ENCODE measurements around the gene WWP2.
"Not testable (repeated sequence)": the region's sequence is repeated elsewhere in the genome, so short reads cannot be mapped to it uniquely, and the experiment has no call there.

Gene WWP2

GRCh38 chr16:69822174-69822935, 60.2 kb downstream of the WWP2 start:
- Histone ChIP-seq H3K9ac (ENCODE audit: low read length) (no peak overlapping the region), H3K36me3 (ENCODE audit: control insufficient read depth, insufficient read depth, low read length) (no peaks in the 10 kb centered on the region), H2BK120ac (ENCODE audit: low read depth, low read length) (no peak overlapping the region), H3K4ac (ENCODE audit: low read depth, low read length) (no peak overlapping the region), H2BK15ac (replicated peaks; ENCODE audit: low read depth) (no peak overlapping the region), H3K4me1 (ENCODE audit: control insufficient read depth, low read depth, low read length) (no peaks in the 10 kb centered on the region), H4K8ac (ENCODE audit: low read depth, low read length) (no peak overlapping the region), H3K27ac (ENCODE audit: low read depth, low read length) (no peak overlapping the region), H3K23ac (ENCODE audit: low read length) (no peak overlapping the region), H2BK5ac (ENCODE audit: low read length) (no peak overlapping the region), H4K5ac (ENCODE audit: low read length) (no peak overlapping the region), H3K56ac (ENCODE audit: low read length) (no peak overlapping the region), H3K4me2 (ENCODE audit: low read length) (no peak overlapping the region), H3K79me2 (ENCODE audit: control insufficient read depth, insufficient read depth, low read length) (no peaks in the 10 kb centered on the region), H3K79me1 (ENCODE audit: low read length) (no peaks in the 10 kb centered on the region), H3K27me3 (ENCODE audit: insufficient read depth, low read length, poor library complexity) (no peaks in the 10 kb centered on the region), H2AK5ac (ENCODE audit: low read length) (no peak overlapping the region), H3K4me3 (ENCODE audit: low read length) (no peak overlapping the region), H3K18ac (ENCODE audit: low read length) (no peak overlapping the region)
- DNase-seq = no peak
- no CpG with 5 or more reads among the region's 11 CpGs for WGBS (ENCODE audit: extremely low coverage, insufficient coverage, low lambda C conversion rate)

- Histone ChIP-seq H2BK5ac (ENCODE audit: low read length) (no peak overlapping the region), H3K79me1 (ENCODE audit: low read length) (no peaks in the 10 kb centered on the region), H3K4ac (ENCODE audit: low read depth, low read length) (no peak overlapping the region), H3K27ac (ENCODE audit: low read depth, low read length) (no peak overlapping the region), H3K18ac (ENCODE audit: low read length) (no peak overlapping the region), H3K27me3 (ENCODE audit: insufficient read depth, low read length, poor library complexity) (no peaks in the 10 kb centered on the region), H3K56ac (ENCODE audit: low read length) (no peak overlapping the region), H3K23ac (ENCODE audit: low read length) (no peak overlapping the region), H3K4me2 (ENCODE audit: low read length) (no peak overlapping the region), H2BK120ac (ENCODE audit: low read depth, low read length) (no peak overlapping the region), H3K36me3 (ENCODE audit: control insufficient read depth, insufficient read depth, low read length) (no peaks in the 10 kb centered on the region), H4K8ac (ENCODE audit: low read depth, low read length) (no peak overlapping the region), H3K4me1 (ENCODE audit: control insufficient read depth, low read depth, low read length) (no peaks in the 10 kb centered on the region), H4K5ac (ENCODE audit: low read length) (no peak overlapping the region), H3K79me2 (ENCODE audit: control insufficient read depth, insufficient read depth, low read length) (no peaks in the 10 kb centered on the region), H2AK5ac (ENCODE audit: low read length) (no peak overlapping the region), H2BK15ac (replicated peaks; ENCODE audit: low read depth) (no peak overlapping the region), H3K4me3 (ENCODE audit: low read length) (no peak overlapping the region), H3K9ac (ENCODE audit: low read length) (no peak overlapping the region)
- no CpG with 5 or more reads among the region's 10 CpGs for WGBS (ENCODE audit: extremely low coverage, insufficient coverage, low lambda C conversion rate)
- no peak for DNase-seq
These were observed 61.9 kb downstream of the WWP2 start for GRCh38 chr16:69823831-69824563.

GRCh38 chr16:69824564-69825142, 62.5 kb downstream of the WWP2 start:
- not testable (repeated sequence) for DNase-seq; H2AK5ac ChIP-seq (ENCODE audit: low read length); H3K9ac ChIP-seq (ENCODE audit: low read length); H3K4me3 ChIP-seq (ENCODE audit: low read length); H3K79me2 ChIP-seq (ENCODE audit: control insufficient read depth, insufficient read depth, low read length); H3K4me1 ChIP-seq (ENCODE audit: control insufficient read depth, low read depth, low read length); H2BK15ac ChIP-seq (replicated peaks; ENCODE audit: low read depth); H3K27me3 ChIP-seq (ENCODE audit: insufficient read depth, low read length, poor library complexity); H3K23ac ChIP-seq (ENCODE audit: low read length); H3K4me2 ChIP-seq (ENCODE audit: low read length); H3K79me1 ChIP-seq (ENCODE audit: low read length); H3K18ac ChIP-seq (ENCODE audit: low read length); H3K56ac ChIP-seq (ENCODE audit: low read length); H2BK120ac ChIP-seq (ENCODE audit: low read depth, low read length); H3K4ac ChIP-seq (ENCODE audit: low read depth, low read length); H3K27ac ChIP-seq (ENCODE audit: low read depth, low read length); H4K5ac ChIP-seq (ENCODE audit: low read length); H4K8ac ChIP-seq (ENCODE audit: low read depth, low read length); H3K36me3 ChIP-seq (ENCODE audit: control insufficient read depth, insufficient read depth, low read length); H2BK5ac ChIP-seq (ENCODE audit: low read length)
- no CpG with 5 or more reads among the region's 4 CpGs for WGBS (ENCODE audit: extremely low coverage, insufficient coverage, low lambda C conversion rate)

GRCh38 chr16:69827524-69827923, 65.4 kb downstream of the WWP2 start:
- Histone ChIP-seq H2BK120ac (ENCODE audit: low read depth, low read length) (no peak overlapping the region), H3K18ac (ENCODE audit: low read length) (no peak overlapping the region), H3K27ac (ENCODE audit: low read depth, low read length) (no peak overlapping the region), H2BK15ac (replicated peaks; ENCODE audit: low read depth) (no peak overlapping the region), H3K4ac (ENCODE audit: low read depth, low read length) (no peak overlapping the region), H2AK5ac (ENCODE audit: low read length) (no peak overlapping the region), H4K5ac (ENCODE audit: low read length) (no peak overlapping the region), H4K8ac (ENCODE audit: low read depth, low read length) (no peak overlapping the region), H3K36me3 (ENCODE audit: control insufficient read depth, insufficient read depth, low read length) (no peaks in the 10 kb centered on the region), H3K27me3 (ENCODE audit: insufficient read depth, low read length, poor library complexity) (no peaks in the 10 kb centered on the region), H3K4me2 (ENCODE audit: low read length) (no peak overlapping the region), H3K56ac (ENCODE audit: low read length) (no peak overlapping the region), H3K4me3 (ENCODE audit: low read length) (no peak overlapping the region), H3K23ac (ENCODE audit: low read length) (no peak overlapping the region), H3K9ac (ENCODE audit: low read length) (no peak overlapping the region), H2BK5ac (ENCODE audit: low read length) (no peak overlapping the region), H3K79me1 (ENCODE audit: low read length) (no peaks in the 10 kb centered on the region), H3K4me1 (ENCODE audit: control insufficient read depth, low read depth, low read length) (no peaks in the 10 kb centered on the region), H3K79me2 (ENCODE audit: control insufficient read depth, insufficient read depth, low read length) (no peaks in the 10 kb centered on the region)
- no CpG with 5 or more reads among the region's 5 CpGs for WGBS (ENCODE audit: extremely low coverage, insufficient coverage, low lambda C conversion rate)
- no peak for DNase-seq

- H4K8ac ChIP-seq (ENCODE audit: low read depth, low read length) = no peak overlapping the region
- H4K5ac ChIP-seq (ENCODE audit: low read length) = no peak overlapping the region
- H3K4me1 ChIP-seq (ENCODE audit: control insufficient read depth, low read depth, low read length) = peaks cover 6% of the 10 kb centered on the region
- H3K36me3 ChIP-seq (ENCODE audit: control insufficient read depth, insufficient read depth, low read length) = no peaks in the 10 kb centered on the region
- no peak overlapping the region for H3K9ac ChIP-seq (ENCODE audit: low read length)
- no peaks in the 10 kb centered on the region for H3K79me2 ChIP-seq (ENCODE audit: control insufficient read depth, insufficient read depth, low read length)
- H3K27ac ChIP-seq (ENCODE audit: low read depth, low read length) = no peak overlapping the region
- H3K4me3 ChIP-seq (ENCODE audit: low read length) = no peak overlapping the region
- WGBS (ENCODE audit: extremely low coverage, insufficient coverage, low lambda C conversion rate) = no CpG with 5 or more reads among the region's 1 CpG
- no peak overlapping the region for H2BK5ac ChIP-seq (ENCODE audit: low read length)
- no peak overlapping the region for H2AK5ac ChIP-seq (ENCODE audit: low read length)
- DNase-seq = no peak
- H2BK15ac ChIP-seq (replicated peaks; ENCODE audit: low read depth) = no peak overlapping the region
- no peak overlapping the region for H3K56ac ChIP-seq (ENCODE audit: low read length)
- H3K4ac ChIP-seq (ENCODE audit: low read depth, low read length) = no peak overlapping the region
- no peak overlapping the region for H2BK120ac ChIP-seq (ENCODE audit: low read depth, low read length)
- no peak overlapping the region for H3K4me2 ChIP-seq (ENCODE audit: low read length)
- no peak overlapping the region for H3K23ac ChIP-seq (ENCODE audit: low read length)
- H3K27me3 ChIP-seq (ENCODE audit: insufficient read depth, low read length, poor library complexity) = no peaks in the 10 kb centered on the region
- no peaks in the 10 kb centered on the region for H3K79me1 ChIP-seq (ENCODE audit: low read length)
- H3K18ac ChIP-seq (ENCODE audit: low read length) = no peak overlapping the region
These were observed 67.2 kb downstream of the WWP2 start for GRCh38 chr16:69829338-69829737.
